ENCODE measurements around the gene GALNTL6. TPM values are rescaled to one million over a fixed set of nuclear protein-coding genes. Genes with fewer than 3 reads are reported as not detected.

Gene GALNTL6
- polyA plus RNA-seq, 1 donor (not counting 4 experiments of a cell fraction or from before 2014, with no cell fraction given) = not detected

GRCh38 chr4:173014836-173015235 is 1201.6 kb downstream of the GALNTL6 start:
- Histone ChIP-seq H3K27ac (ENCODE audit: control insufficient read depth, insufficient read depth, low read length) (no peak overlapping the region), H3K4me2 (ENCODE audit: control insufficient read depth, extremely low read depth, insufficient read depth, low read depth, low read length) (no peak overlapping the region), H3K4me3 (ENCODE audit: control insufficient read depth in 2 of 3, extremely low read depth in 1 of 3, insufficient read depth in 2 of 3, low read depth in 1 of 3, low read length in 3 of 3) (no peak overlapping the region), H3K4me1 (ENCODE audit: control insufficient read depth, extremely low read depth, insufficient read depth, low read length) (peaks cover 9% of the 10 kb centered on the region), H3K9me1 (ENCODE audit: control insufficient read depth, extremely low read depth, insufficient read depth, low read length) (no peaks in the 10 kb centered on the region), H3K79me2 (ENCODE audit: control insufficient read depth, insufficient read depth, low read length) (no peaks in the 10 kb centered on the region), H3K27me3 (ENCODE audit: control insufficient read depth, extremely low read depth, insufficient read depth, low read length) (no peaks in the 10 kb centered on the region), H3K9me3 (ENCODE audit: control insufficient read depth, low read depth, low read length) (no peaks in the 10 kb centered on the region), H4K20me1 (ENCODE audit: control insufficient read depth, extremely low read depth, insufficient read depth, low read length) (no peaks in the 10 kb centered on the region), H3K9ac (ENCODE audit: control insufficient read depth, extremely low read depth, insufficient read depth, low read length) (no peak overlapping the region), H2AFZ (ENCODE audit: control insufficient read depth, low read length) (no peak overlapping the region), H3K36me3 (ENCODE audit: control insufficient read depth in 2 of 2, extremely low read depth in 1 of 2, insufficient read depth in 2 of 2, low read length in 2 of 2) (no peaks in the 10 kb centered on the region)
- dilution Hi-C loops (cut with MboI; ENCODE audit: extremely low pct_ligation_motif_present, low sequenced_read_pairs) = no loop called here
- no peak for TF ChIP-seq EZH2 (IDR thresholded peaks at IDR 0.05; ENCODE audit: low read length)
- TF ChIP-seq, protein P1, sequence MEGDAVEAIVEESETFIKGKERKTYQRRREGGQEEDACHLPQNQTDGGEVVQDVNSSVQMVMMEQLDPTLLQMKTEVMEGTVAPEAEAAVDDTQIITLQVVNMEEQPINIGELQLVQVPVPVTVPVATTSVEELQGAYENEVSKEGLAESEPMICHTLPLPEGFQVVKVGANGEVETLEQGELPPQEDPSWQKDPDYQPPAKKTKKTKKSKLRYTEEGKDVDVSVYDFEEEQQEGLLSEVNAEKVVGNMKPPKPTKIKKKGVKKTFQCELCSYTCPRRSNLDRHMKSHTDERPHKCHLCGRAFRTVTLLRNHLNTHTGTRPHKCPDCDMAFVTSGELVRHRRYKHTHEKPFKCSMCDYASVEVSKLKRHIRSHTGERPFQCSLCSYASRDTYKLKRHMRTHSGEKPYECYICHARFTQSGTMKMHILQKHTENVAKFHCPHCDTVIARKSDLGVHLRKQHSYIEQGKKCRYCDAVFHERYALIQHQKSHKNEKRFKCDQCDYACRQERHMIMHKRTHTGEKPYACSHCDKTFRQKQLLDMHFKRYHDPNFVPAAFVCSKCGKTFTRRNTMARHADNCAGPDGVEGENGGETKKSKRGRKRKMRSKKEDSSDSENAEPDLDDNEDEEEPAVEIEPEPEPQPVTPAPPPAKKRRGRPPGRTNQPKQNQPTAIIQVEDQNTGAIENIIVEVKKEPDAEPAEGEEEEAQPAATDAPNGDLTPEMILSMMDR (optimal IDR thresholded peaks at IDR 0.05 in 1 of 3, IDR thresholded peaks at IDR 0.05 in 1 of 3, conservative IDR thresholded peaks at IDR 0.05 in 1 of 3; ENCODE audit: extremely low read depth in 1 of 3, insufficient read depth in 2 of 3, low read length in 3 of 3) = no peak
- FAIRE-seq (no peak), DNase-seq (ENCODE audit: low read depth, low spot score) (no peak)

DNA sequence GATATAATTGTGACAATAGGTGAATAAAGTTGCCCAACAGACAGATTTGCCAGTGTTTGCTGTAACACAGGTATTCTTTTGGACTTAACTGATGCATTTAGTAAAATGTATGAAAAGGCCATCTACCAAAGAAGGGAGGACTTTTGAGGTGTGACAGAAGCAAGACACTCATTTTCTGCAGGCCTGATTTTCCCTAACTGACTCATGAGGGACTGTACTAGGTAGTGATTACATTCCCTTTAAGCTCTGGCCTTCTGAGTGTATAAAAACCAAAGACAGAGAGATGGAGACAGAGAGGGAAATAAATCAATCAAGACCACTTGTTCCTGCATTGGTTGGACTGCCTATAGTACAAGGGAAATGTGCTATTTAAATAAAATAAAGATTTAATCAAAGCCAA is 1204.6 kb downstream of the GALNTL6 start:
- Histone ChIP-seq H4K20me1 (ENCODE audit: control insufficient read depth, extremely low read depth, insufficient read depth, low read length) (no peaks in the 10 kb centered on the region), H3K27me3 (ENCODE audit: control insufficient read depth, extremely low read depth, insufficient read depth, low read length) (no peaks in the 10 kb centered on the region), H3K4me1 (ENCODE audit: control insufficient read depth, extremely low read depth, insufficient read depth, low read length) (peaks cover 9% of the 10 kb centered on the region), H3K9me1 (ENCODE audit: control insufficient read depth, extremely low read depth, insufficient read depth, low read length) (no peaks in the 10 kb centered on the region), H3K9ac (ENCODE audit: control insufficient read depth, extremely low read depth, insufficient read depth, low read length) (no peak overlapping the region), H2AFZ (ENCODE audit: control insufficient read depth, low read length) (no peak overlapping the region), H3K9me3 (ENCODE audit: control insufficient read depth, low read depth, low read length) (no peaks in the 10 kb centered on the region), H3K4me3 (ENCODE audit: control insufficient read depth in 2 of 3, extremely low read depth in 1 of 3, insufficient read depth in 2 of 3, low read depth in 1 of 3, low read length in 3 of 3) (no peak overlapping the region), H3K79me2 (ENCODE audit: control insufficient read depth, insufficient read depth, low read length) (no peaks in the 10 kb centered on the region), H3K4me2 (ENCODE audit: control insufficient read depth, extremely low read depth, insufficient read depth, low read depth, low read length) (no peak overlapping the region), H3K36me3 (ENCODE audit: control insufficient read depth in 2 of 2, extremely low read depth in 1 of 2, insufficient read depth in 2 of 2, low read length in 2 of 2) (no peaks in the 10 kb centered on the region), H3K27ac (ENCODE audit: control insufficient read depth, insufficient read depth, low read length) (no peak overlapping the region)
- no peak for FAIRE-seq
- DNase-seq (ENCODE audit: low read depth, low spot score) = no peak
- TF ChIP-seq, protein P1 (optimal IDR thresholded peaks at IDR 0.05 in 1 of 3, IDR thresholded peaks at IDR 0.05 in 1 of 3, conservative IDR thresholded peaks at IDR 0.05 in 1 of 3; ENCODE audit: extremely low read depth in 1 of 3, insufficient read depth in 2 of 3, low read length in 3 of 3) = no peak
- TF ChIP-seq EZH2 (IDR thresholded peaks at IDR 0.05; ENCODE audit: low read length) = no peak
- dilution Hi-C loops (cut with MboI; ENCODE audit: extremely low pct_ligation_motif_present, low sequenced_read_pairs) = no loop called here

Data from keratinocyte (primary cell).